Esophagus squamous epithelium (tissue), 5 donors: ENCODE measurements around the gene YIPF2. TPM values are rescaled to one million over a fixed set of nuclear protein-coding genes. Genes with fewer than 3 reads are reported as not detected.

Experiments used
- DNase-seq: peaks from one replicate; lab custom pipeline; 2025; lab: John Stamatoyannopoulos, UW
- H3K27ac ChIP-seq, 4 donors: fragments of 200-600 bp; sonication (generic); one replicate each; pipeline ENCODE4 v1.5.1; 2016 to 2019; ENCODE audit warnings: mild to moderate bottlenecking in 1 of 4
- H3K27me3 ChIP-seq, 4 donors: fragments of 200-600 bp; sonication (generic); 1 replicate in 3 of 4; 2 replicates in 1 of 4; pipeline versions ENCODE4 v1.5.1 to v1.6.0; 2017 to 2021; ENCODE audit warnings: antibody characterized with exemption in 1 of 4
- H3K36me3 ChIP-seq, 3 donors: fragments of 200-600 bp; sonication (generic); one replicate each; pipeline ENCODE4 v1.5.1; 2016 to 2019
- H3K4me1 ChIP-seq, 3 donors: fragments of 200-600 bp; sonication (generic); one replicate each; pipeline ENCODE4 v1.5.1; 2017 to 2019
- H3K4me3 ChIP-seq, 4 donors: fragments of 200-600 bp; sonication (generic); 1 replicate in 3 of 4; 2 replicates in 1 of 4; pipeline ENCODE4 v1.5.1; 2016 to 2019; ENCODE audit warnings: mild to moderate bottlenecking in 2 of 4, moderate library complexity in 1 of 4
- H3K9me3 ChIP-seq, 3 donors: fragments of 200-600 bp; sonication (generic); one replicate each; pipeline ENCODE4 v1.5.1; 2016 to 2019
- CTCF ChIP-seq, 6 experiments: fragments of 450-650 bp in 4 of 6; fragments of 200-600 bp in 2 of 6; sonication (generic) in 2 of 6; IDR thresholded peaks; one replicate each; pipeline ENCODE4 v1.5.1; 2016 to 2019; ENCODE audit warnings: antibody characterized with exemption in 6 of 6, mild to moderate bottlenecking in 4 of 6, moderate library complexity in 4 of 6
- POLR2A ChIP-seq, 4 donors: fragments of 450-650 bp; IDR thresholded peaks; one replicate each; pipeline ENCODE4 v1.6.1; 2017; ENCODE audit warnings: antibody characterized with exemption in 4 of 4, mild to moderate bottlenecking in 4 of 4, moderate library complexity in 3 of 4
- WGBS, 2 donors: methylation state at CpG; one replicate each; pipeline ENCODE4 v1.1.5; 2018; 5-methylcytosine and 5-hydroxymethylcytosine counted together
- intact Hi-C: fragments of 100-400 bp; cut with DNase I; formaldehyde crosslinking; loops from one replicate; pipeline ENCODE4 v1.15.0; 2022
- total RNA-seq, 4 donors: library from RNA; depleted of rRNA; stranded (reverse); fragments of >200 nt; gene quantifications; one replicate each; pipeline ENCODE4 v1.1.0, GENCODE V29; 2016
- donor health status: DM: yes; HTN: yes; CAD: no.

YIPF2 gene
- total RNA-seq, 4 donors from 2014 or later: 39.6 to 63.2 (median 44.0) TPM

- H3K36me3 ChIP-seq: no peaks in the 10 kb centered on the region
- 61 to 68% methylated on average over 4 to 5 of the region's 9 CpGs for WGBS, 2 donors
- no peak for TF ChIP-seq POLR2A (IDR thresholded peaks at IDR 0.05)
- peak overlapping the region in 1 of 4 donors; percentile 2 for H3K27ac ChIP-seq
- peaks cover 30 to 84% (median 44%) of the 10 kb centered on the region in 3 donors for H3K4me1 ChIP-seq
- no peak overlapping the region for H3K4me3 ChIP-seq
- DNase-seq: no peak
- intact Hi-C loops: no loop called here
- no peaks in the 10 kb centered on the region for H3K9me3 ChIP-seq
- H3K27me3 ChIP-seq: no peaks in the 10 kb centered on the region
These were observed 40.6 kb downstream of the YIPF2 start for GRCh38 chr19:10887616-10888367.

- Histone ChIP-seq H3K4me1 (peaks cover 13 to 79% (median 32%) of the 10 kb centered on the region in 3 donors), H3K27ac (peak overlapping the region in 1 of 4 donors; percentile 17), H3K9me3 (no peaks in the 10 kb centered on the region), H3K4me3 (no peak overlapping the region), H3K36me3 (peaks cover 0 to 7% (median 0%) of the 10 kb centered on the region in 3 donors), H3K27me3 (no peaks in the 10 kb centered on the region)
- no peak for TF ChIP-seq POLR2A (IDR thresholded peaks at IDR 0.05)
- TF ChIP-seq CTCF (IDR thresholded peaks at IDR 0.05): no peak
- intact Hi-C loops: no loop called here
- WGBS, 2 donors: 55 to 68% methylated on average over 13 to 17 of the region's 20 CpGs
- DNase-seq: no peak
These were observed 43.0 kb downstream of the YIPF2 start for GRCh38 chr19:10885201-10886169.

GRCh38 chr19:10884274-10884673 is 44.2 kb downstream of the YIPF2 start:
- Histone ChIP-seq H3K27ac (no peak overlapping the region), H3K36me3 (peaks cover 0 to 7% (median 0%) of the 10 kb centered on the region in 3 donors), H3K9me3 (no peaks in the 10 kb centered on the region), H3K27me3 (no peaks in the 10 kb centered on the region), H3K4me3 (no peak overlapping the region), H3K4me1 (peaks cover 17 to 81% (median 38%) of the 10 kb centered on the region in 3 donors)
- DNase-seq: no peak
- WGBS, 2 donors: 65 to 92% methylated on average over 2 of the region's 2 CpGs
- no peak for TF ChIP-seq CTCF (IDR thresholded peaks at IDR 0.05)
- TF ChIP-seq POLR2A (IDR thresholded peaks at IDR 0.05): no peak
- intact Hi-C loops: no loop called here

- no peaks in the 10 kb centered on the region for H3K9me3 ChIP-seq
These were observed 46.4 kb downstream of the YIPF2 start for GRCh38 chr19:10882108-10882457.

More at GRCh38 chr19:10882108-10882457, 46.4 kb downstream of the YIPF2 start:
- peaks cover 13 to 82% (median 38%) of the 10 kb centered on the region in 3 donors for H3K4me1 ChIP-seq
- DNase-seq: no peak
- peaks cover 0 to 7% (median 0%) of the 10 kb centered on the region in 3 donors for H3K36me3 ChIP-seq
- no peak overlapping the region for H3K4me3 ChIP-seq
- no peak overlapping the region for H3K27ac ChIP-seq
- no peaks in the 10 kb centered on the region for H3K27me3 ChIP-seq
- TF ChIP-seq POLR2A (IDR thresholded peaks at IDR 0.05): no peak
- TF ChIP-seq CTCF (IDR thresholded peaks at IDR 0.05): no peak
- 85% methylated on average over 5 to 7 of the region's 9 CpGs for WGBS, 2 donors
- intact Hi-C loops: no loop called here
